Endometrium (tissue), 2 donors: ENCODE measurements around the gene LRRN3.

Experiments used
- FAIRE-seq: peaks from 2 replicates; lab custom pipeline; 2012; peaks lifted over from hg19 to GRCh38; lab: Jason Lieb, UNC
- donor health status: control.
- donor health status: control.

The LRRN3 gene

GRCh38 chr7:111172564-111173257 is 81.8 kb downstream of the LRRN3 start:
- FAIRE-seq, result no peak

GRCh38 chr7:111173528-111173927 is 82.6 kb downstream of the LRRN3 start:
- no peak for FAIRE-seq

GRCh38 chr7:111173990-111174389 is 83.1 kb downstream of the LRRN3 start:
- no peak for FAIRE-seq

DNA sequence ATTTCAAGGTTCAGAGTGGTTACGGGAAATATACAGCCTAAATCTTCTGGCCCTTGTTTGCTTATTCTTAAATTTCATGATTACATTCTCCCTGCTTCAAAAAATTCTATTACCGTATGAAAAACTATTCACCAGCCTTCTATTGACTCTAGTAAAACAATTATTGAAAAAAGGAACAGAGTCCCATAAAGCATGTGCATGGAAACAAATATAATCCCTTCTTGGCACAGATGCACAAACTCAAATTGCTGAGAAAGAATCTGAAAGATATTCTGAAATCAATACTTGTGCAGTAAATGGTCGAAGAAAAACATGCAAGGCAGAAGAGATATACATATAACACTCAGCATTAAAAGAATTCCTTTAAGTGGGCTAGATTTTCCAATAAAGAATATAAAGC is 83.6 kb downstream of the LRRN3 start:
- FAIRE-seq, result no peak
